Hematopoietic multipotent progenitor cell treated with erythropoietin and hydrocortisone succinate and interleukin-3 and kit ligand, for 6 days (in vitro differentiated cells): ENCODE measurements around the gene NAA80.
A peak's percentile ranks its signal among the peaks of the same experiment; 100 is the strongest.

Source experiments
- DNase-seq: peaks from one replicate; pipeline ENCODE4 v3.0.0-alpha.2; 2015

The NAA80 gene

DNA sequence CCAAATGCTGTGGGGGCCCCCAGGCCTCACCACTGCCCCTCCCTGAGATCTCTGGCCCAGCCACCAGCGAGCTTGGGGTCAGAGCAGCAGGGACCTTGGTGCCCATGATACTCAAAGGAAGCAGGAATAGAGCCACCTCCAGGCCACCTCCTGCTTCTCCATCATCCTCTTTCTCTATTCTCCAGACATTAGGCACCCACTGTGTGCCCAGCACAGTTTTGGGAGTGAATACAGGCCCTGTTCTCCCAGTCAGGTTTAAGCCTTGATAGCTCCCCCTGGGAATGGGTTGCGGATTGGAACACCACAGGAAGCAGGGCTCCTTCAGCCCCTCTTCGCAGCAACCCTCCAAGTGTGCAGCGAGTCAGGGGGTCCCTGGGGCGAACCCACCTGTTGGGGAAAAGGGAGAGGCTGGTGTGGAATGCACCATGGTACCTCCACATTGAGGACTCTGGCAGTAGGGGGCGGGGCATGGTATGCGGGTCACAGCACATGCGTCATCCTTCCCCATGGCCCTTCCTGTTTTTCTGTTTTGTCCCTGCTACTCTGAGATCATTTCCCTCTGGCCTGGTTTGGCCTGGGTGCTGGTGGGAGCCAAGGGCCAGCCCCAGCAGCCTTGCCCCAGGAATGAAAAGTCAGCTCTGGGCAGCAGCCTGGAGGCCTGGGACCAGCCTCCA lies 44.5 kb downstream of the NAA80 start:
- no peak for DNase-seq

DNA sequence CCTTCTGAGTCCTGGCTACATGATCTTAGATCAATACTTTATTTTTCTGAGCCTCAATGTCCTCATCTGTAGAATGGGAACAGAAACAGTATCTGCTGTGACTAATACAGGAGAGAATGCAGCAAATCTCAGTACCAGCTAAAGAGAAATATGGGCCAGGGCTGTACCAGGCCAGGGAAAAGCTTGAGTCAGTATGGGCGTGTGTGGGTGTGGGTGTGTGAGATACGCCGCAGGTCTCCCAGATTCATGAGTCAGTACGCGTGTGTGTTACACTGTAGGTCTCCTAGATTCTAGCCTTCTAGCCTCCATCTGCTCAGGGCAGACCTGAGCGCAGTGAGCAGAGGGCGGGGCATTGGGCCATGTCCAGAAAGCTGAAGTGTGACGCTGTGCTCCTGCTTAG lies 48.0 kb downstream of the NAA80 start:
- peak; percentile 76 for DNase-seq

DNA sequence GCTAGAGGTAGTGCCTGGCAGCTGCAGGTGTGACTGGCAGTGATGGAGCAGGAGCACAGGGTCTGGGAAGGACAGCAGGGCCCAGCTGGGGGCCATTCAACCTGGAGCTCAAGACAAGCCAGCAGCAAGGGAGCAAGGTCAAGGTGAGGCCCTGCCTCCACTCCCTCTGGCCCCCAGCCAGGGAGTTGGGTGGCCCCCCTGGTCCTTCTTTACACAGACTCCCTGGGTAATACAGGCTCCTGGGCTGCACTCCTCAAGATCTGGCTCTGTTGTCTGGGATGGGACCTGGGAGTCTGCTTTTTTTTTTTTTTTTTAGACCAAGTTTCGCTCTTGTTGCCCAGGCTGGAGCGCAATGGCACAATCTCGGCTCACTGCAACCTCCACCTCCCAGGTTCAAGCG lies 48.7 kb downstream of the NAA80 start:
- DNase-seq, result no peak

DNA sequence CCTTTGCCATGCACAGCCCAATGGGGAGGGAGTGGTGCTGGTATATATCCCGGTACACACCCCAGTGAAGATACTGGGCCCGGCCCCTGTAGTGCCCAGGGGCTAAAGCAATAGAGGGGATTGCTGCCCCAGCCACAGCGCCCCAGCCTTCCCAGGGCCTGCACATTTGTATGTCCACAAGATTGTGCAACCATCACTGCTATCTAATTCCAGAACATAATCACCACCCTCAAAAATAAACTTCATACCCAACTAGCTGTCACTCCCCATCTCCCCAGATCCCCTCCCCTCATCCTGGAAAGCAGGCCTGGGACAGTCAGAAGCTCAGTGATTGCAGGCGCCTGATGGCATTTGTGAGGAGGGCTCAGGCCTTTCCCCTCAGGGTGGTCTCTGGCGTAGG lies 49.7 kb downstream of the NAA80 start:
- DNase-seq, result no peak

DNA sequence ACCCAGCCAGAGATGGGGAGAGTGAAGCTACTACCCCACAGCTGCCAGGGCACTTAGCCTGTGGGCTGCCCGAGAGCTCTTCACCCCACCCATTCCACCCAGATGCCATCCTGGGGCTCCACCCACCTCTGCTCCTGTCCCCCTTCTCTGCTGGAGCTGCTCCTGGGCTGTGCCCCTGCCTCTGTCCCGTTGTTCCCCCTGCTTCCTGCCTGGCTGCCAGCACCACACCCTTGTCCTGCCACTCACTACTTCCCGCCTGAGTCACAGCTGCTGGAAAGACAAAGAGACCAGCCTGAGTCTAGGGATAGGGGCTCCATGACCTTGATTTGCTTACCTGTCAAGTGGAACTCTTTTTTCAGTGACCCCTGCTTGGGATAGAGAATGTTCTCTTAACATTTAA lies 50.8 kb downstream of the NAA80 start:
- no peak for DNase-seq

DNA sequence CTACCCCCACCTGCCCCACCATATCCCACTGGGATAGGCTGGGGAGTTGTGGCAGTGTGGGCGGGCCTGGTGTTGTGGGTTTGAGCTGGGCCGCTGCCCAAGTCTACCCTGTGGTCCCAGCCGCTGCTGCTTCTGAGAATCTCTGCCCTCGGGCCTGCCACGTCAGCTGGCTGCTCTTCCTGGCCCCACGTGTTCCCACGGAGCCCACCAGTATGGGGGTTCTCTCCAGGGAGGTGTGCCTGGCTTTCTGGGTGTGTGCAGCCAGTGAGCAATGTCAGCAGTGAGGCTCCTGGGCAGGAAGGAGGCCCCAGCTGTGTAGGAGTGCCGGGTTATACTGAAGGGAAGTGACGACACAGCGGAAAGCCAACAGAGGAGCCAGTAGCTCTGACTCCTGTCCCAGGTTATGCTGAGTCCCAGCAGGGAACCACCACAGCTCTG lies 52.7 kb downstream of the NAA80 start:
- peak; percentile 83 for DNase-seq
